HepG2 (cell line): ENCODE measurements around the gene MAP2K7. TPM values are rescaled to one million over a fixed set of nuclear protein-coding genes. Genes with fewer than 3 reads are reported as not detected.

ENCODE experiments used
- BCLAF1 ChIP-seq: fragments of 450-650 bp; IDR thresholded peaks from 2 replicates; pipeline ENCODE4 v1.6.1; 2017; ENCODE audit warnings: mild to moderate bottlenecking
- ETS1 ChIP-seq: sonication (generic); formaldehyde crosslinking; IDR thresholded peaks from 2 replicates; pipeline ENCODE4 v1.4.0; 2020; ENCODE audit warnings: missing genetic modification reagents
- FOXA1 ChIP-seq, 2 experiments: fragments of 450-650 bp in 1 of 2; sonication (generic) in 1 of 2; formaldehyde crosslinking in 1 of 2; IDR thresholded peaks; 2 replicates each; pipeline versions ENCODE4 v1.4.0 to v1.6.1; 2016 to 2020; ENCODE audit warnings: missing genetic modification reagents in 1 of 2
- FUBP1 ChIP-seq: sonication (generic); formaldehyde crosslinking; IDR thresholded peaks from 2 replicates; pipeline ENCODE4 v1.5.1; 2020; ENCODE audit warnings: missing genetic modification reagents, mild to moderate bottlenecking, borderline replicate concordance
- KDM4B ChIP-seq: sonication (generic); formaldehyde crosslinking; IDR thresholded peaks from 2 replicates; pipeline ENCODE4 v1.4.0; 2020; ENCODE audit warnings: missing genetic modification reagents
- MAFF ChIP-seq: IDR thresholded peaks from 2 replicates; pipeline ENCODE4 v1.6.1; 2011; ENCODE audit warnings: low read depth, low read length, improper control_type of control experiment
- MIER2 ChIP-seq: IDR thresholded peaks from 2 replicates; pipeline ENCODE4 v1.6.1; 2016; ENCODE audit warnings: missing biosample characterization, missing genetic modification reagents
- PPARG ChIP-seq: conservative IDR thresholded peaks from 2 replicates; pipeline ENCODE4 v1.6.1; 2016; ENCODE audit warnings: missing biosample characterization, missing genetic modification reagents
- SOX5 ChIP-seq: IDR thresholded peaks from 2 replicates; pipeline ENCODE4 v1.6.1; 2016; ENCODE audit warnings: borderline replicate concordance
- SRSF1 ChIP-seq: fragments of 200-400 bp; formaldehyde crosslinking; optimal IDR thresholded peaks from 2 replicates; pipeline ENCODE3; 2017; ENCODE audit warnings: mild to moderate bottlenecking, low read depth, low read length, moderate library complexity
- ZHX2 ChIP-seq, 2 experiments: sonication (generic) in 1 of 2; formaldehyde crosslinking in 1 of 2; IDR thresholded peaks; 2 replicates each; pipeline versions ENCODE4 v1.6.1 to v1.9.0; 2014 to 2022; ENCODE audit warnings: antibody characterized with exemption in 1 of 2, borderline replicate concordance in 1 of 2, inconsistent platforms in 1 of 2, low read depth in 1 of 2, missing genetic modification reagents in 1 of 2
- ZMYM2 ChIP-seq: sonication (generic); formaldehyde crosslinking; IDR thresholded peaks from 2 replicates; pipeline ENCODE4 v1.8.0; 2022; ENCODE audit warnings: mild to moderate bottlenecking, missing genetic modification reagents
- ZNF496 ChIP-seq: sonication (generic); formaldehyde crosslinking; IDR thresholded peaks from 2 replicates; pipeline ENCODE4 v1.8.1; 2023; ENCODE audit warnings: mild to moderate bottlenecking, moderate library complexity, missing genetic modification reagents; ENCODE audit not compliant: insufficient replicate concordance
- polyA plus RNA-seq, 8 experiments: library from polyadenylated mRNA; depleted of rRNA in 3 of 8; stranded (reverse) in 7 of 8; unstranded in 1 of 8; fragments of >200 nt; fragmentation: Illumina TruSeq in 4 of 8; extraction: Trizol in 4 of 8; gene quantifications; 2 replicates each; pipeline versions ENCODE4 v1.2.1 to v1.2.3, GENCODE V29; 2011 to 2016; ENCODE audit warnings: low read depth in 4 of 8, missing spikeins in 1 of 8, mixed read lengths in 1 of 8; ENCODE audit not compliant: insufficient read depth in 1 of 8
- total RNA-seq, 5 experiments: library from RNA; depleted of rRNA; stranded (reverse); fragments of >200 nt; fragmentation: Illumina TruSeq; extraction: Trizol; gene quantifications; 2 replicates each; pipeline ENCODE4 v1.2.3, GENCODE V29; 2016; ENCODE audit warnings: low read depth in 1 of 5
- TF ChIP-seq, protein P1 (sequence below): sonication (generic); formaldehyde crosslinking; IDR thresholded peaks from 2 replicates; pipeline ENCODE4 v1.5.0; 2020; ENCODE audit warnings: missing genetic modification reagents

The MAP2K7 gene
- total and polyA plus RNA-seq, 2 of the 13 experiments (the other 11 are each of a cell fraction or from before 2014, with no cell fraction given), result 9.0 to 10.8 TPM

- TF ChIP-seq FUBP1 (CRISPR knock-in tag) (no peak), ETS1 (CRISPR knock-in tag) (no peak), ZNF496 (CRISPR knock-in tag) (no peak), PPARG (0 out of 2 replicates have a peak, but pooled peaks have one; percentile 39), KDM4B (no peak), MIER2 (CRISPR knock-in tag) (no peak; the same call in 1 of the 2 replicates), SOX5 (CRISPR knock-in tag) (0 out of 2 replicates have a peak, but pooled peaks have one; percentile 17), BCLAF1 (no peak), SRSF1 (no peak), ZHX2 (IDR thresholded peaks at IDR 0.05; ENCODE audit: low read depth) (peak; percentile 63), ZHX2 (CRISPR knock-in tag; IDR thresholded peaks at IDR 0.05; ENCODE audit: borderline replicate concordance) (no peak; the same call in 1 of the 2 replicates), MAFF (no peak), ZMYM2 (CRISPR knock-in tag) (0 out of 2 replicates have a peak, but pooled peaks have one; percentile 50), FOXA1 (IDR thresholded peaks at IDR 0.05) (no peak), FOXA1 (CRISPR knock-in tag; IDR thresholded peaks at IDR 0.05) (no peak)
- TF ChIP-seq, protein P1, sequence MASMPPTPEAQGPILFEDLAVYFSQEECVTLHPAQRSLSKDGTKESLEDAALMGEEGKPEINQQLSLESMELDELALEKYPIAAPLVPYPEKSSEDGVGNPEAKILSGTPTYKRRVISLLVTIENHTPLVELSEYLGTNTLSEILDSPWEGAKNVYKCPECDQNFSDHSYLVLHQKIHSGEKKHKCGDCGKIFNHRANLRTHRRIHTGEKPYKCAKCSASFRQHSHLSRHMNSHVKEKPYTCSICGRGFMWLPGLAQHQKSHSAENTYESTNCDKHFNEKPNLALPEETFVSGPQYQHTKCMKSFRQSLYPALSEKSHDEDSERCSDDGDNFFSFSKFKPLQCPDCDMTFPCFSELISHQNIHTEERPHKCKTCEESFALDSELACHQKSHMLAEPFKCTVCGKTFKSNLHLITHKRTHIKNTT (CRISPR knock-in tag), result no peak
These were observed 16.2 kb downstream of the MAP2K7 start, which contains the start of gene SNAPC2 (continued) for GRCh38 chr19:7919610-7920518.
